Spleen (tissue), 7 donors: Measurements from ENCODE around the gene ARHGAP25.

Experiments
- POLR2AphosphoS5 ChIP-seq, 3 donors: sonication (generic); formaldehyde crosslinking; IDR thresholded peaks; one replicate each; pipeline ENCODE4 v1.5.1; 2017; ENCODE audit warnings: antibody characterized with exemption in 3 of 3
- TF ChIP-seq, protein P1 (sequence below), 11 experiments: fragments of 200-600 bp in 7 of 11; fragments of 450-650 bp in 4 of 11; sonication (generic) in 4 of 11; IDR thresholded peaks in 8 of 11; conservative IDR thresholded peaks in 3 of 11; 1 replicate in 7 of 11; 2 replicates in 4 of 11; pipeline versions ENCODE4 v1.4.0 to v1.8.0; 2016 to 2021; ENCODE audit warnings: antibody characterized with exemption in 11 of 11, inconsistent platforms in 4 of 11, mild to moderate bottlenecking in 1 of 11
- donor health status: DM: no; HTN: no; CAD: no; lungs with moderate emphysema.
- donor health status: DM: no; HTN: no; CAD: no.
- donor health status: DM: no; HTN: no; CAD: no.

DNA sequence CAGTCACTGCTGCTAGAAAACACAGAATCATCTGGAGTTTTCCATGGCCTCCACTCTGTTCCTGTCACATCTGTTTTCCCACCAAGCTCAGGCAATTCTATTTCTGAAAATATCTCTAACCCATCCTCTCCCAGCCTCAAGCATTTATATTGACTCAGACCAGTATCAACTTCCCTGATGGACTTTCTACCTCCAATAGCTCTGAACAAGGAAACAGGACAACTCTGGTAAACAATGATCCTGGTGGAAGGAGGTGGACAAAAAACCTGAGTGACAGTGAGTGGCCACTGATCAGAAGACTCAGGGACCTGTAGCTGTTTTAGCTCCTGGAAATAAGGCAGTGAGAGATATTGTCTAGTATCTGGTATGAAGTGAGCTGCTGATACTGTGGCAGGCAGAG, 113.1 kb downstream of the ARHGAP25 start:
- TF ChIP-seq, protein P1, sequence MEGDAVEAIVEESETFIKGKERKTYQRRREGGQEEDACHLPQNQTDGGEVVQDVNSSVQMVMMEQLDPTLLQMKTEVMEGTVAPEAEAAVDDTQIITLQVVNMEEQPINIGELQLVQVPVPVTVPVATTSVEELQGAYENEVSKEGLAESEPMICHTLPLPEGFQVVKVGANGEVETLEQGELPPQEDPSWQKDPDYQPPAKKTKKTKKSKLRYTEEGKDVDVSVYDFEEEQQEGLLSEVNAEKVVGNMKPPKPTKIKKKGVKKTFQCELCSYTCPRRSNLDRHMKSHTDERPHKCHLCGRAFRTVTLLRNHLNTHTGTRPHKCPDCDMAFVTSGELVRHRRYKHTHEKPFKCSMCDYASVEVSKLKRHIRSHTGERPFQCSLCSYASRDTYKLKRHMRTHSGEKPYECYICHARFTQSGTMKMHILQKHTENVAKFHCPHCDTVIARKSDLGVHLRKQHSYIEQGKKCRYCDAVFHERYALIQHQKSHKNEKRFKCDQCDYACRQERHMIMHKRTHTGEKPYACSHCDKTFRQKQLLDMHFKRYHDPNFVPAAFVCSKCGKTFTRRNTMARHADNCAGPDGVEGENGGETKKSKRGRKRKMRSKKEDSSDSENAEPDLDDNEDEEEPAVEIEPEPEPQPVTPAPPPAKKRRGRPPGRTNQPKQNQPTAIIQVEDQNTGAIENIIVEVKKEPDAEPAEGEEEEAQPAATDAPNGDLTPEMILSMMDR (IDR thresholded peaks at IDR 0.05 in 8 of 11, conservative IDR thresholded peaks at IDR 0.05 in 3 of 11) = no peak
- no peak for TF ChIP-seq POLR2AphosphoS5 (IDR thresholded peaks at IDR 0.05)
